Kidney (tissue), 22 donors: ENCODE results near the gene SLC5A10. TPM values are rescaled to one million over a fixed set of nuclear protein-coding genes. Genes with fewer than 3 reads are reported as not detected.

Experiments
- DNase-seq, 5 donors: peaks; one replicate each; pipeline ENCODE4 v3.0.0-alpha.2; 2013 to 2020
- FAIRE-seq: peaks from 2 replicates; lab custom pipeline; 2012; peaks lifted over from hg19 to GRCh38; lab: Jason Lieb, UNC
- H3K27ac ChIP-seq, 2 donors: one replicate each; pipeline ENCODE4 v1.7.0; 2013; ENCODE audit warnings: low read depth in 2 of 2, low read length in 2 of 2, inconsistent platforms in 1 of 2
- H3K27me3 ChIP-seq: one replicate; pipeline ENCODE4 v1.7.1; 2013; ENCODE audit warnings: low read length, inconsistent platforms; ENCODE audit not compliant: control insufficient read depth, insufficient read depth
- H3K36me3 ChIP-seq, 3 donors: one replicate each; pipeline versions ENCODE4 v1.7.0 to v1.7.1; 2013; ENCODE audit warnings: low read length in 3 of 3, control low read depth in 1 of 3, inconsistent platforms in 1 of 3; ENCODE audit not compliant: insufficient read depth in 3 of 3, control insufficient read depth in 2 of 3
- H3K4me1 ChIP-seq, 3 donors: one replicate each; pipeline versions ENCODE4 v1.7.0 to v1.7.1; 2013; ENCODE audit warnings: low read length in 3 of 3, inconsistent platforms in 1 of 3, low read depth in 1 of 3; ENCODE audit not compliant: control insufficient read depth in 2 of 3, insufficient read depth in 2 of 3
- H3K4me3 ChIP-seq, 3 donors: one replicate each; pipeline versions ENCODE4 v1.7.0 to v1.8.1; 2013; ENCODE audit warnings: low read length in 3 of 3, control low read depth in 1 of 3, inconsistent platforms in 1 of 3
- H3K9ac ChIP-seq, 3 donors: one replicate each; pipeline versions ENCODE4 v1.7.0 to v1.7.1; 2013; ENCODE audit warnings: low read length in 3 of 3, control low read depth in 1 of 3, inconsistent platforms in 1 of 3
- H3K9me3 ChIP-seq, 3 donors: one replicate each; pipeline versions ENCODE4 v1.7.0 to v1.7.1; 2013; ENCODE audit warnings: low read length in 3 of 3, control low read depth in 1 of 3, inconsistent platforms in 1 of 3; ENCODE audit not compliant: control insufficient read depth in 2 of 3, insufficient read depth in 1 of 3
- intact Hi-C: fragments of 100-400 bp; cut with DNase I; formaldehyde crosslinking; loops from one replicate; pipeline ENCODE4 v1.11.1; 2022
- long read RNA-seq, 10 donors: library from polyadenylated mRNA in 1 of 10; unstranded in 1 of 10; transcript quantifications; one replicate each; pipeline ENCODE4 v2.0.0 and lab custom pipeline, GENCODE V29; 2021 to 2026
- polyA plus RNA-seq: library from polyadenylated mRNA; stranded (reverse); fragments of 350-450 nt; fragmentation: Illumina TruSeq; extraction: RNeasy Lipid Tissue Mini Kit (QIAGEN cat#74804); gene quantifications from one replicate; pipeline ENCODE4 v1.2.3, GENCODE V29; 2014; ENCODE audit warnings: low read depth, low replicate concordance; ENCODE audit not compliant: insufficient read depth
- total RNA-seq: library from RNA; stranded (reverse); fragmentation: NEBNext Ultra II Directional; extraction: Animal tissue kit (Norgen Biotek cat#: 25700); gene quantifications from one replicate; pipeline ENCODE4 v1.2.1, GENCODE V29; 2021
- TF ChIP-seq, protein P1 (sequence below): IDR thresholded peaks from 3 replicates; pipeline ENCODE4 v1.5.1; 2012; ENCODE audit warnings: mild to moderate bottlenecking, moderate library complexity, borderline replicate concordance; ENCODE audit not compliant: insufficient read depth; ENCODE audit errors: extremely low read depth
- donor health status: control.
- donor health status: control.
- donor health status: control.
- donor health status: control.
- donor health status: control.
- donor health status: DM: yes; HTN: yes; CAD: no.
- donor health status: Normal renal cell carcinoma (clear cell type).

Gene SLC5A10
- total RNA-seq = 9.7 TPM
- polyA plus RNA-seq = 16.5 TPM
- long read RNA-seq, donor 1 = 0 reads
- long read RNA-seq, donor 2 = 0 reads
- long read RNA-seq, donor 3 = 0 reads
- long read RNA-seq, donor 4 = 0 reads
- long read RNA-seq, donor 5 = 0 reads
- long read RNA-seq, donor 6 = 0 reads
- long read RNA-seq, donor 7, transcript SLC5A10-203 (15 exons, 2,069 nt) = major isoform, 6 of 23 reads
- long read RNA-seq, donor 7, partial matches to known transcripts = 3 of 23 reads
- long read RNA-seq, donor 7, other reads (novel, unspliced or antisense) = 12 of 23 reads
- long read RNA-seq, donor 8 = 0 reads
- long read RNA-seq, donor 9 = 0 reads
- long read RNA-seq, donor 10 = 0 reads

DNA sequence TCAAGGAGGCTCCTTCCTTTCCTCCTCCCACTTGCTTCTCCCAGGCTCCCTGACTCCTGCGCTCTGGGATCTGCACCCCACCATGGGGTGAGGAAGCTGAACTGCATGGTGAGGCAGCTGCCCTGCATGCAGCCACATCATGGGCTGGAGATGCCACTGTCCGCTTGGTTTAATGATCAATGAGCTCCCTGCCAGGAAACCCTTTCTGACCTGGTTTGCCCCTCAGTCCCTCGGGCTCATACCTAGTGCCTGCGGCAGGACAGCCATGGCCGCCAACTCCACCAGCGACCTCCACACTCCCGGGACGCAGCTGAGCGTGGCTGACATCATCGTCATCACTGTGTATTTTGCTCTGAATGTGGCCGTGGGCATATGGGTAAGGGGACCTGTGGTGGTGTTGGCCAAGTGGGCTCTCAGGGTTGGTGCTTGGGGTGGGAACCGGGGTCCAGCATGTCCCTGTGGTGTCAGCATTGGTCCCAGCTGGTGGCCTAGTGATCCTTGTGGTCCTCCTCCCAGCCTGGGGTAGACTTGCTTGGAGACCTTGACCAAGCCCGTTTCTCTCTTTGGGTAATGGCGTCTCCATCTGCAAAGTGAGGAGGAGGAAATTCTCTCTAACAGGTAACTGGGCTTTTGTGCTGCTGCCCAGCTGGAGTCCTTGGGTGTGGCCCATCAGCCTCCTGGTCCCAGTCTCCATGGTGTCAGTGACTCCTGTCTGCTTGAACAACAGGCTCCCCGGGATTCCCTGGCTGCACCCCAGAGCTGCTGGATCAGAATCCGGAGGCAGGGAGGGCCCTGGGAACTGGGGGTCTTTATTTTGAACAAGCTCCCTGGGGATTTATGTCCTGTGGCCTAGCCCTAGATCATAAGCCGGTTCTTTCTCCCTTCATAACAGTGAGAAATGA, at the start of gene SLC5A10:
TSS of gene SLC5A10 (plus strand) at position 225 of the 902 bp plus-strand sequence. CDS start at position 266, 41 bp downstream.
- FAIRE-seq (no peak), DNase-seq (peak in 2 of 5 donors; percentile 42 to 67)
- Histone ChIP-seq H3K4me1 (peaks cover 0 to 8% (median 5%) of the 10 kb centered on the region in 3 donors), H3K4me3 (peak within 1 kb of the TSS in 2 of 3 donors; percentile 71 to 81), H3K9ac (peak within 1 kb of the TSS in 1 of 3 donors; percentile 53), H3K9me3 (no peaks in the 10 kb centered on the region), H3K36me3 (no peaks in the 10 kb centered on the region), H3K27ac (peak within 1 kb of the TSS; percentile 45 to 88), H3K27me3 (no peaks in the 10 kb centered on the region)
- intact Hi-C loops = no loop called here
- TF ChIP-seq, protein P1, sequence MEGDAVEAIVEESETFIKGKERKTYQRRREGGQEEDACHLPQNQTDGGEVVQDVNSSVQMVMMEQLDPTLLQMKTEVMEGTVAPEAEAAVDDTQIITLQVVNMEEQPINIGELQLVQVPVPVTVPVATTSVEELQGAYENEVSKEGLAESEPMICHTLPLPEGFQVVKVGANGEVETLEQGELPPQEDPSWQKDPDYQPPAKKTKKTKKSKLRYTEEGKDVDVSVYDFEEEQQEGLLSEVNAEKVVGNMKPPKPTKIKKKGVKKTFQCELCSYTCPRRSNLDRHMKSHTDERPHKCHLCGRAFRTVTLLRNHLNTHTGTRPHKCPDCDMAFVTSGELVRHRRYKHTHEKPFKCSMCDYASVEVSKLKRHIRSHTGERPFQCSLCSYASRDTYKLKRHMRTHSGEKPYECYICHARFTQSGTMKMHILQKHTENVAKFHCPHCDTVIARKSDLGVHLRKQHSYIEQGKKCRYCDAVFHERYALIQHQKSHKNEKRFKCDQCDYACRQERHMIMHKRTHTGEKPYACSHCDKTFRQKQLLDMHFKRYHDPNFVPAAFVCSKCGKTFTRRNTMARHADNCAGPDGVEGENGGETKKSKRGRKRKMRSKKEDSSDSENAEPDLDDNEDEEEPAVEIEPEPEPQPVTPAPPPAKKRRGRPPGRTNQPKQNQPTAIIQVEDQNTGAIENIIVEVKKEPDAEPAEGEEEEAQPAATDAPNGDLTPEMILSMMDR = peak; percentile 33

DNA sequence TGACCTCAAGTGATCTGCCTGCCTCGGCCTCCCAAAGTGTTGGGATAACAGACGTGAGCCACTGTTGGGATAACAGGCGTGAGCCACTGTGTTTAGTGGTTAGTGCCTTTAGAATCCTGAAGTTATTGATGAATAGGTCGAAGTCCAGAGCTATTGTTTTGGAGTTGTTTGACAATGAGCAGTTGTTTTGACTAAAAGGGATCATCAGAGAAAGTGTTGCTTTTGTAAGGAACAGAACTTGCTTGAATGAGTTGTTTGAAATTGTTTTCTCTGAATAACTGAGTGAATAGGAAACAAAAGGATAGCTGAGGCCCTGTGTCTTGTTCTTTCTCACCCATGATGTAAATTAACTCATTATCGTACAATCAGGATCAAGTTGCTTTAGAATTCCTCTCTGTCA, 47.5 kb upstream of the SLC5A10 start:
- TF ChIP-seq, protein P1 = no peak
- no peak for FAIRE-seq
- peaks cover 0 to 15% (median 5%) of the 10 kb centered on the region in 3 donors for H3K4me1 ChIP-seq
- no peak overlapping the region for H3K4me3 ChIP-seq
- no peak overlapping the region for H3K27ac ChIP-seq
- no peak for DNase-seq
- no peaks in the 10 kb centered on the region for H3K27me3 ChIP-seq
- H3K9ac ChIP-seq = no peak overlapping the region
- no peaks in the 10 kb centered on the region for H3K9me3 ChIP-seq
- H3K36me3 ChIP-seq = peaks cover 0 to 5% (median 2%) of the 10 kb centered on the region in 3 donors
- intact Hi-C loops = no loop called here

DNA sequence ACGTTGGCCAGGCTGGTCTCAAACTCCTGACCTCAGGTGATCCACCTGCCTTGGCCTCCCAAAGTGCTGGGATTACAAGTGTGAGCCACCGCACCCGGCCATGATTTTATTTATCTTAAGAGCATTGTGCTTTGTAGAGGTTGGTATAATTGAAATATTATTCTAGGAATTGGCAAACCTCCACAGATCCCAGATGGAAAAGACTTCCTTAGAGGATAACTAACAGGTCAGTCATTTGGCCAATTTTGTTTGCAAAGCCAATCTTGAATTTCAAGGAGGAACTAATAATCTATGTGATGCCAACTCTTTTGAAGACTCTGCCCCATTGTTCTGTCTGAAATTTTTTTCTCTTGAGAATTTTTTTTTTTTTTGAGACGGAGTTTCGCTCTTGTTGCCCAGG, 46.7 kb upstream of the SLC5A10 start:
- no peak for FAIRE-seq
- no peaks in the 10 kb centered on the region for H3K9me3 ChIP-seq
- peaks cover 0 to 5% (median 2%) of the 10 kb centered on the region in 3 donors for H3K36me3 ChIP-seq
- no peak for DNase-seq
- no peak overlapping the region for H3K4me3 ChIP-seq
- TF ChIP-seq, protein P1 = no peak
- intact Hi-C loops = no loop called here
- H3K27me3 ChIP-seq = no peaks in the 10 kb centered on the region
- no peak overlapping the region for H3K27ac ChIP-seq
- H3K9ac ChIP-seq = no peak overlapping the region
- H3K4me1 ChIP-seq = peaks cover 0 to 15% (median 5%) of the 10 kb centered on the region in 3 donors
